H1 (cell line): Measurements from ENCODE around the gene ACKR2. TPM values are rescaled to one million over a fixed set of nuclear protein-coding genes. Genes with fewer than 3 reads are reported as not detected.

ENCODE experiments used
- CBX5 ChIP-seq: fragments of 300-800, 300-1000 bp; sonication (generic); IDR thresholded peaks from 2 replicates; pipeline ENCODE4 v1.7.1; 2016; ENCODE audit warnings: antibody characterized with exemption, low read length, low read depth
- CREB1 ChIP-seq: IDR thresholded peaks from 2 replicates; pipeline ENCODE4 v1.6.1; 2012; ENCODE audit warnings: inconsistent platforms
- E2F6 ChIP-seq: IDR thresholded peaks from 2 replicates; pipeline ENCODE4 v1.6.1; 2012; ENCODE audit warnings: inconsistent platforms
- GABPA ChIP-seq: IDR thresholded peaks from 2 replicates; pipeline ENCODE4 v1.6.1; 2011; ENCODE audit warnings: mild to moderate bottlenecking, low read length, moderate library complexity, borderline replicate concordance; ENCODE audit not compliant: insufficient read depth
- JUND ChIP-seq: IDR thresholded peaks from 2 replicates; pipeline ENCODE4 v1.6.1; 2011; ENCODE audit warnings: mild to moderate bottlenecking, improper control_type of control experiment, low read length
- KDM4A ChIP-seq: IDR thresholded peaks from one replicate; pipeline ENCODE4 v1.7.1; 2012; ENCODE audit warnings: low read depth, mild to moderate bottlenecking, moderate library complexity, low read length, inconsistent platforms; ENCODE audit not compliant: severe bottlenecking
- MAX ChIP-seq: IDR thresholded peaks from 2 replicates; pipeline ENCODE4 v1.6.1; 2012; ENCODE audit warnings: inconsistent platforms
- POLR2A ChIP-seq, 2 experiments: IDR thresholded peaks; 1 replicate in 1 of 2; 2 replicates in 1 of 2; pipeline ENCODE4 v1.6.1; 2011; ENCODE audit warnings: low read depth in 2 of 2, low read length in 2 of 2, mild to moderate bottlenecking in 2 of 2; ENCODE audit errors: control extremely low read depth in 1 of 2
- RXRA ChIP-seq: IDR thresholded peaks from 2 replicates; pipeline ENCODE4 v1.6.1; 2011; ENCODE audit warnings: low read depth, mild to moderate bottlenecking, low read length, moderate library complexity; ENCODE audit not compliant: insufficient read depth
- SIX5 ChIP-seq: IDR thresholded peaks from 2 replicates; pipeline ENCODE4 v1.6.1; 2011; ENCODE audit warnings: mild to moderate bottlenecking, low read depth, low read length
- SP4 ChIP-seq: IDR thresholded peaks from 2 replicates; pipeline ENCODE4 v1.6.1; 2012; ENCODE audit warnings: low read length, inconsistent platforms
- polyA plus RNA-seq, 7 experiments: library from polyadenylated mRNA; depleted of rRNA in 3 of 7; stranded (reverse) in 5 of 7; unstranded in 2 of 7; fragments of >200 nt in 5 of 7; fragments of 200-250 nt in 2 of 7; gene quantifications; 1 replicate in 5 of 7; 2 replicates in 1 of 7; 4 replicates in 1 of 7; pipeline versions ENCODE4 v1.2.1 to v1.2.3, GENCODE V29; 2011 to 2013; ENCODE audit warnings: missing spikeins in 2 of 7, mixed read lengths in 2 of 7
- total RNA-seq: library from RNA; stranded (reverse); fragmentation: NEBNext Ultra II Directional; extraction: Animal tissue kit (Norgen Biotek cat#: 25700); gene quantifications from 2 replicates; pipeline ENCODE4 v1.2.1, GENCODE V29; 2021
- TF ChIP-seq, protein P1 (sequence below), 3 experiments: IDR thresholded peaks; 1 replicate in 2 of 3; 2 replicates in 1 of 3; pipeline versions ENCODE4 v1.5.1 to v1.6.1; 2011; ENCODE audit warnings: low read length in 3 of 3, mild to moderate bottlenecking in 3 of 3, inconsistent platforms in 2 of 3, low read depth in 1 of 3, moderate library complexity in 1 of 3; ENCODE audit not compliant: insufficient read depth in 1 of 3; ENCODE audit errors: control extremely low read depth in 1 of 3
- TF ChIP-seq, protein P2 (sequence below): IDR thresholded peaks from 2 replicates; pipeline ENCODE4 v1.6.1; 2011; ENCODE audit warnings: low read depth, mild to moderate bottlenecking, low read length; ENCODE audit not compliant: insufficient read depth

Gene ACKR2
- total and polyA plus RNA-seq, 2 of the 8 experiments (the other 6 are each of a cell fraction or from before 2014, with no cell fraction given): 0.09 to 0.12 TPM

GRCh38 chr3:42880601-42881451 lies 71.6 kb downstream of the ACKR2 start (continued):
- TF ChIP-seq E2F6 (peak; percentile 49; the same call in 1 of the 2 replicates), SP4 (0 out of 2 replicates have a peak, but pooled peaks have one; percentile 21), CREB1 (peak; percentile 37), POLR2A (IDR thresholded peaks at IDR 0.05; ENCODE audit: control extremely low read depth in 1 of 2, low read depth in 2 of 2, low read length in 2 of 2) (peak in 1 of 2 experiments; percentile 42; a peak in 1 of 3 replicates), RXRA (no peak), SIX5 (no peak), KDM4A (peak; percentile 69), MAX (peak; percentile 66; the same call in 1 of the 2 replicates), JUND (no peak), CBX5 (no peak), GABPA (peak; percentile 51; the same call in 1 of the 2 replicates)
- TF ChIP-seq, protein P1, sequence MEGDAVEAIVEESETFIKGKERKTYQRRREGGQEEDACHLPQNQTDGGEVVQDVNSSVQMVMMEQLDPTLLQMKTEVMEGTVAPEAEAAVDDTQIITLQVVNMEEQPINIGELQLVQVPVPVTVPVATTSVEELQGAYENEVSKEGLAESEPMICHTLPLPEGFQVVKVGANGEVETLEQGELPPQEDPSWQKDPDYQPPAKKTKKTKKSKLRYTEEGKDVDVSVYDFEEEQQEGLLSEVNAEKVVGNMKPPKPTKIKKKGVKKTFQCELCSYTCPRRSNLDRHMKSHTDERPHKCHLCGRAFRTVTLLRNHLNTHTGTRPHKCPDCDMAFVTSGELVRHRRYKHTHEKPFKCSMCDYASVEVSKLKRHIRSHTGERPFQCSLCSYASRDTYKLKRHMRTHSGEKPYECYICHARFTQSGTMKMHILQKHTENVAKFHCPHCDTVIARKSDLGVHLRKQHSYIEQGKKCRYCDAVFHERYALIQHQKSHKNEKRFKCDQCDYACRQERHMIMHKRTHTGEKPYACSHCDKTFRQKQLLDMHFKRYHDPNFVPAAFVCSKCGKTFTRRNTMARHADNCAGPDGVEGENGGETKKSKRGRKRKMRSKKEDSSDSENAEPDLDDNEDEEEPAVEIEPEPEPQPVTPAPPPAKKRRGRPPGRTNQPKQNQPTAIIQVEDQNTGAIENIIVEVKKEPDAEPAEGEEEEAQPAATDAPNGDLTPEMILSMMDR (IDR thresholded peaks at IDR 0.05; ENCODE audit: control extremely low read depth in 1 of 3, insufficient read depth in 1 of 3, low read depth in 1 of 3, low read length in 3 of 3): peak; percentile 86 to 91 (median 87)
- TF ChIP-seq, protein P2, sequence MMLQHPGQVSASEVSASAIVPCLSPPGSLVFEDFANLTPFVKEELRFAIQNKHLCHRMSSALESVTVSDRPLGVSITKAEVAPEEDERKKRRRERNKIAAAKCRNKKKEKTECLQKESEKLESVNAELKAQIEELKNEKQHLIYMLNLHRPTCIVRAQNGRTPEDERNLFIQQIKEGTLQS: no peak
- TF ChIP-seq, all 59 proteins: peak for 16
